NCI-H526 (cell line): ENCODE data around the gene CNKSR3.

Experiments used
- DNase-seq, 2 experiments: peaks; one replicate each; lab custom pipeline; 2025; lab: John Stamatoyannopoulos, UW

Gene CNKSR3

DNA sequence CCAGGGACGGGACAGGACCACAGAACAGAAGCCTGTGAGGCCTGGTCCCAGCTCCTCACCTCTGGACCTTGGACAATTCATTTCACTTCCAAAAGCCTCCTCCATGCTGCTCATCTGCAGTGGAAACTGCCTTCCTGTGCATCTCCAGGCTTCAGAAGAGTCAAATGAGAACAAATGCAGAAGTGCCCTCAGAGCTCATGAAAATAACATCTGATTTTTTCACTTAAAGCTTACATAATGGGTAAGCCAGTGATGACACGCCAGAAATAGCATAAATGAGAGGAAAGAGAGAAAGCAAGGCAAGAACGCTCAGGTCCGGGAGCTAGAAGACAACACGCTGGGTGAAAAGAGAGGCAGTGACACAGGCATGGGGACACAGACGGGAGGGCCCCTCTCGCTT is 7.9 kb downstream of the CNKSR3 start:
- no peak for DNase-seq

- no peak for DNase-seq
Measured at GRCh38 chr6:154501578-154501868, 9.0 kb downstream of the CNKSR3 start.

GRCh38 chr6:154500769-154501577 is 9.5 kb downstream of the CNKSR3 start:
- peak in 1 of 2 experiments; percentile 49 for DNase-seq

GRCh38 chr6:154499855-154500589 is 10.5 kb downstream of the CNKSR3 start:
- no peak for DNase-seq

GRCh38 chr6:154498340-154498934 is 12.0 kb downstream of the CNKSR3 start:
- no peak for DNase-seq

GRCh38 chr6:154496793-154497517 is 13.5 kb downstream of the CNKSR3 start:
- no peak for DNase-seq

DNA sequence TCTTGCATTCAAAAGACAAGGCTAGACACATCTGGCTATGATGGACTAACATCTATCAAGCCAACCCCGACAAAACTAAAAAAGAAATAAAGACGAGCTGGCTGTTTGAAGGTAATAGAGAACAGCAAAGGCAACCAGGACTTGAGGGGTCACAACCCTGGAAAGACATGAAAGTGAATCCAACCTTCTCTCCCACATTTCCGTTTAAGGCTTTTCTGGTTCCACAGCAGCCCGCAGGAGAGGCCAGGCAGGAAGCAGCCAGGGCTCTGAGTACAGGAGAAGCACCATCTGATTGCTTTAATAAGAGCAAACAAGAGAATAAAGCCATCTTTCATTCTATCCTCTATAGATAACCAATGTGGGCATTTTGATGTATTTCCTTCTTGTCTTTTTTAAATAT is 14.3 kb downstream of the CNKSR3 start:
- DNase-seq, result no peak

DNA sequence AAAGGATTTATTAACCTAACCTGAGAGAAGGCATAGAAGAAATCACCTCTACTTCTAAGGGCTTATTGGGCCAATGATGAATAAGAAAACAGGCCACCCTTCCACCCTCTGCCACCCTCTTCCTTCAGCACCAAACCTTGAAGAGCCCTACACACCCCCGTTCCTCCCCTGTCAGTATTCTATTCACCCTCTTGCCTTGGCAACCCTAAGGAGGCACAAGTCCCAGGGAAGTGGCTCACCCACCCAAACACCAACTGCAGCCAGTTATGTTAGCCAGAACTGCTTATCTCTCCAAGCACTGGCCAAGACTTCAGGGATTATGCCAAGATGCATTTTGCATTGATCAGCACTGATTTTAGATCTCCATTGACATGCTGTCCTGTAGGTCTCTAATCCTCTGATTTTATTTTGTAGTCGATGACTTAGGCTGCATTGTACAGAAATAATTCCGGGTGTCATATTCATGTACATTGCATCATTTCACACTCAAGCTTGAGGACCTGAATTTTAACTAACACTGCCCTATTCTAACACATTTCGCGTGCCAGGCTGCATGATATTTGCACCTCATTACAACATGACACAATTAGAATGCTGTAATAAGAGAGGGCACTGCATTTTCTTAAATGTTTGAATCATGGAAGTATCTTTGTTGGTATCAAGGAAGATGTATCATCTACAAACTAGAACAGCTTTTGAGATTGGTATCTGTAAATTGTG is 15.7 kb downstream of the CNKSR3 start:
- no peak for DNase-seq

GRCh38 chr6:154491567-154492470 is 18.7 kb downstream of the CNKSR3 start:
- no peak for DNase-seq

GRCh38 chr6:154489822-154490221 is 20.7 kb downstream of the CNKSR3 start:
- DNase-seq, result no peak

DNA sequence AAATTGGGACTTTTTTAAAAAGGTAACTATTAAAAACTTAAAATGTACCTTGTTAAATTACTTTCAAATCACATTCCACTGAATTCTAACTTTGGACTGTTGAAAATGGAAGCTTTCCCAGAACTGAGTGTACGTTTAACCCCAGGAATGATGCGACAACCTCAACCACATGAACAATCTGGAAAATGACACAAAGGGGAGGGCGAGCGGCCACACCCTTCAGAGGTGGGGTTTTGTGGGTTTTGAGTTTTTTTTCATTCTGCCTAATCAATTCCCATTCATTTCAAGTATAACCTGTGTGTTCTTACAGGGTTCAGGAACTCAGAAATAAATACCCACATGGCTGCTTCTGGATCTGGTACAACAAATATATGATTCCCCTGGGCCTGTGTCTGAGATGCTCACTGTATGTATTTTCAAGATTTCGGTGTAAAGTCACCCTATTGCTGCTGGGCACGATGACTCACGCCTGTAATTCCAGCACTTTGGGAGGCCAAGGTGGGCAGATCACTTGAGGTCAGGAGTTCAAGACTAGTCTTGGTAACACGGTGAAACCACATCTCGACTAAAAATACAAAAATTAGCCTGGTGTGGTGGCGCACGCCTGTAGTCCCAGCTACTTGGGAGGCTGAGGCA is 21.6 kb downstream of the CNKSR3 start:
- no peak for DNase-seq

GRCh38 chr6:154488248-154488593 is 22.3 kb downstream of the CNKSR3 start:
- no peak for DNase-seq

GRCh38 chr6:154487367-154488247 is 22.9 kb downstream of the CNKSR3 start:
- DNase-seq, result no peak

- no peak for DNase-seq
Measured at GRCh38 chr6:154485815-154486214, 24.7 kb downstream of the CNKSR3 start.

GRCh38 chr6:154484942-154485341 is 25.5 kb downstream of the CNKSR3 start:
- DNase-seq, result no peak

DNA sequence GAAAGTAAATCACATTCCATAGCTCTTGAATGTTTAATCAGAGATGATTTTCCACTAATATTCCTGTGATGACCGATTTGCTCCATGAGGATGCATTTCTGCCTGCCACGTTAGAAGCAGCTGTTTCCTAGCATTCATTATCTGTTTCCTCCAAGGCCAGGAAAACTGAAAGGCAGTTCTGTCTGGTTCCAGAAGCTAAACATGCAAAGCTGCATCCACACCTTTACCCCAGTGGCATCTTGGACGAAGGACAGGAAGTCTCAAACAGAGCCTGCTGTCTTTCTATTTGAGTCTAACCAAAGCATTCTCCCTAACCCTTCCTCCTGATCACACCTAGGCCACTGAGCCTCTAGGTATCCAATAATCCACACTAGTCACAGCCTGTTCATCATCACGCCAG is 27.6 kb downstream of the CNKSR3 start:
- peak; percentile 56 to 65 for DNase-seq

DNA sequence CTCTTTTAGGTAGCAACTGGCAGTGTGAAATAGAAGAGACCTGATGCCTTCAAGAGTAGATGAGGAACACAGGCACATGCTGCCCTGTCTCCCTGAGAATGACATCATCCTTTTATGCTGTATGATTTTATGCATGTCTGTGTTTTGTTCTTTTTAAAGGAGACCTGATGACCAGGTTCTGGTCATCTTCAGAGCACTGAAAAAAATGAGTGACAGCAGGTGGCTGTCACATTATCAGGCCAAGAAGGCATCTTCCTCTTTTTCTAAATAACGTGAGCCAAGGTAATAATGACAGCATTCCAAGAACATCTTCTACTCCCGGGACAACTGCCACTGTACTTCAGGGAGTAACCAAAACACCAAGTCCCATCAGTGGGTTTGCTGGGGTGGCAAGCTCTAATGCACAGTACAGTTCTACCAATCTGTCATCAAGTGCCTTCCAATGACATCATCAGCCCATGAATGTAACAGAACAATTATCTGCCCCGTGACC is 28.9 kb downstream of the CNKSR3 start:
- no peak for DNase-seq

GRCh38 chr6:154479771-154480639 is 30.5 kb downstream of the CNKSR3 start:
- DNase-seq, result no peak
